GM06990 (cell line): ENCODE results near the gene AQP7.
"Not testable (repeated sequence)": the region's sequence is repeated elsewhere in the genome, so short reads cannot be mapped to it uniquely, and the experiment has no call there.

Experiments used
- DNase-seq: peaks from one replicate; pipeline ENCODE4 v3.0.0-alpha.2; 2011; ENCODE audit not compliant: insufficient read length; ENCODE audit errors: extremely low read depth
- H3K27me3 ChIP-seq: replicated peaks from 2 replicates; pipeline ENCODE4 v1.6.0; 2011; ENCODE audit warnings: low read length; ENCODE audit not compliant: control insufficient read depth, insufficient read depth
- H3K36me3 ChIP-seq: 2 replicates; pipeline ENCODE4 v1.5.1; 2011; ENCODE audit warnings: low read length; ENCODE audit not compliant: control insufficient read depth, insufficient read depth
- H3K4me3 ChIP-seq: replicated peaks from 2 replicates; pipeline ENCODE4 v1.5.1; 2011; ENCODE audit warnings: low read depth, mild to moderate bottlenecking, control low read depth, low read length
- TF ChIP-seq, protein P1 (sequence below): IDR thresholded peaks from 2 replicates; pipeline ENCODE4 v1.5.1; 2011; ENCODE audit warnings: low read length, control low read depth, mild to moderate bottlenecking, inconsistent platforms; ENCODE audit not compliant: insufficient read depth, poor library complexity, severe bottlenecking

AQP7 gene

DNA sequence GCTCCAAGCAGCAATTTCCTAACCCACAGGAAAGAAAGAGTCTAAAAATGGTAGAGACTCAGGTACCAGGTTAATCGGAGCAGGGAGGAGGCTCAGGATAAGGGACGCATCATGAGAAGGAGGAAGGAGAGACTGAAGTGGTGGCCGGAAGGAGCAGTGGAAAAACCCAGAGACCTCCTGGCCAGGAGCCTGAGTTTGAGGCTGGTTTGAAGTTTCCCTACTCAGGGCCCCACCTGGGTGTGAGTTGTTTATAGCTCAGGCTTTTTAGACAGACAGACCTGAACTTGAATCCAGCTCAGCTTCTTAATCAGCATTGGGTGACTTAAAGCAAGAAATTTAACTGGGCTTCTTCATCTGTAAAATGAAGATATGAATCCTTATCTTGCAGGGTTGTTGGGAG is 11.9 kb upstream of the AQP7 start:
- Histone ChIP-seq H3K36me3 (no peaks in the 10 kb centered on the region), H3K4me3 (no peak overlapping the region), H3K27me3 (peaks cover 2% of the 10 kb centered on the region; the same call in 1 of the 2 replicates)
- no peak for DNase-seq
- TF ChIP-seq, protein P1, sequence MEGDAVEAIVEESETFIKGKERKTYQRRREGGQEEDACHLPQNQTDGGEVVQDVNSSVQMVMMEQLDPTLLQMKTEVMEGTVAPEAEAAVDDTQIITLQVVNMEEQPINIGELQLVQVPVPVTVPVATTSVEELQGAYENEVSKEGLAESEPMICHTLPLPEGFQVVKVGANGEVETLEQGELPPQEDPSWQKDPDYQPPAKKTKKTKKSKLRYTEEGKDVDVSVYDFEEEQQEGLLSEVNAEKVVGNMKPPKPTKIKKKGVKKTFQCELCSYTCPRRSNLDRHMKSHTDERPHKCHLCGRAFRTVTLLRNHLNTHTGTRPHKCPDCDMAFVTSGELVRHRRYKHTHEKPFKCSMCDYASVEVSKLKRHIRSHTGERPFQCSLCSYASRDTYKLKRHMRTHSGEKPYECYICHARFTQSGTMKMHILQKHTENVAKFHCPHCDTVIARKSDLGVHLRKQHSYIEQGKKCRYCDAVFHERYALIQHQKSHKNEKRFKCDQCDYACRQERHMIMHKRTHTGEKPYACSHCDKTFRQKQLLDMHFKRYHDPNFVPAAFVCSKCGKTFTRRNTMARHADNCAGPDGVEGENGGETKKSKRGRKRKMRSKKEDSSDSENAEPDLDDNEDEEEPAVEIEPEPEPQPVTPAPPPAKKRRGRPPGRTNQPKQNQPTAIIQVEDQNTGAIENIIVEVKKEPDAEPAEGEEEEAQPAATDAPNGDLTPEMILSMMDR, result no peak

DNA sequence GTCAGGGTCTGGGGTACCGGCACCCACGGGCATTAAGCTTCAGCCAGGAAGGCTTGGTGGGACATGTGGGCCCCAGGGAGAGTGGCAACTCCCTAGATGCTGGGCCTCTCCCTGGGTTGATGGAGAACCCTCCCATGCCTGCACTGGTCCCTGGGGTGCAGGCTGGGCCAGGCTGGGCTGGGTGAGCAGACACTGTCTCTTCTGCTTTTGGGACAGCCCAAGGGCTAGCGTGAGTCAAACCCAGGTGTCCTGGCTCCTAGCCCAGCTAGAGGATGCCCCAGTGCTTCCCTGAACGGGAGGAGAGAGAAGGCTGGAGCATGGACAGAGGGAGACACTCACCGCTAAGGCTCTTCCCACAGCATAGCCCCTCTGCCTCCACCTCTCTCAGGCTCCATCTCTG is 5.7 kb upstream of the AQP7 start:
- TF ChIP-seq, protein P1, result no peak

DNA sequence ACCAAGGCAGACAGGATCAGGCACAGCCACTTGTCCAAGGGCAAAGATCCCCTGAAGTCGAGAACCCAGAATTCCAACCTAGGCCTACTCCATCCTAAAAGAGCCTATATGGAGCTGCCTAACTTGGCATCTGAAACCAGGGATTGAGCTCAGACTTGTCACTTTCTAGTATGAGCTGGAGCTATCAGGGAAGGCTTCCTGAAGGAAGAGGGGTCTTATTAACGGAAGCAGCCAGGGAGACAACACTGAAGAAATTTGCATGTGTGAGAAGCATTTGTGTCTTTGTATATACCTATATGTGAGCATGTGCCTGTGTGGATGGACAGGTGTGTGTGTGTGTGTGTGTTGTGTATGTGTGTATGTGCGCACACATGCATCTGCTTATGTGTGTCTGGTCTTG is 4.7 kb upstream of the AQP7 start:
- TF ChIP-seq, protein P1, result no peak
- H3K36me3 ChIP-seq, result no peaks in the 10 kb centered on the region
- no peaks in the 10 kb centered on the region; the same call in 1 of the 2 replicates for H3K27me3 ChIP-seq
- H3K4me3 ChIP-seq, result no peak overlapping the region
- no peak for DNase-seq

More for the DNA sequence above, 5.7 kb upstream of the AQP7 start:
- H3K27me3 ChIP-seq, result no peaks in the 10 kb centered on the region; the same call in 1 of the 2 replicates
- H3K4me3 ChIP-seq, result no peak overlapping the region
- no peaks in the 10 kb centered on the region for H3K36me3 ChIP-seq
- no peak for DNase-seq

DNA sequence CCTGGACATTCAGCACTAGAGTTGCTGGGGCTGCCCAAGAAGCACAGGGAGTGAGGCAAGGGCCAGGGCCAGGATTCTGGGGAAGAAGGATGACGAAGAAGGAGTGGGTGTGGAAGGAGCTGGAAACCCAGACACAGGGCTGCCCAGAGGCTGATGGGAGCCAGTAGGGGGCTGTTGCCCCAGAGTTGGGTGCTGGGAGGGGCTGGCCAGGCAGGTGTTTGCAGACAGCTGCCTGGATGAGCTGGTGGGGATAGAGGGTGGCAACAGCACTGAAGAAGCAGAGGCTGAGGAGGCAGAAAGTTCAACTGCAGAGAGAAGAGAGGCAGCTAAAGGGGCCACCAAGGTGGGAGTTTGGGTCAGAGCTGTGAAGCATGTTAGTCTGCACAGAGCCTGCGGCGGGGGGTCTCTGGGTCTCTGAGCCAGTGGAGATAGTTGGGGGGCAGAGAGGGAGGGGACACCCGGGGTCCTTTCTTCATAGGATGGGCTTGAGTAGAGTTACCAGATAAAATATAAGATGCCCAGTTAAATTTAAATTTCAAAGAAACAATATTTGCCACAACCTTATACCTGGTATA is 2.5 kb upstream of the AQP7 start:
- no peaks in the 10 kb centered on the region; the same call in 1 of the 2 replicates for H3K27me3 ChIP-seq
- TF ChIP-seq, protein P1, result no peak
- DNase-seq, result no peak
- H3K4me3 ChIP-seq, result no peak overlapping the region
- H3K36me3 ChIP-seq, result no peaks in the 10 kb centered on the region

DNA sequence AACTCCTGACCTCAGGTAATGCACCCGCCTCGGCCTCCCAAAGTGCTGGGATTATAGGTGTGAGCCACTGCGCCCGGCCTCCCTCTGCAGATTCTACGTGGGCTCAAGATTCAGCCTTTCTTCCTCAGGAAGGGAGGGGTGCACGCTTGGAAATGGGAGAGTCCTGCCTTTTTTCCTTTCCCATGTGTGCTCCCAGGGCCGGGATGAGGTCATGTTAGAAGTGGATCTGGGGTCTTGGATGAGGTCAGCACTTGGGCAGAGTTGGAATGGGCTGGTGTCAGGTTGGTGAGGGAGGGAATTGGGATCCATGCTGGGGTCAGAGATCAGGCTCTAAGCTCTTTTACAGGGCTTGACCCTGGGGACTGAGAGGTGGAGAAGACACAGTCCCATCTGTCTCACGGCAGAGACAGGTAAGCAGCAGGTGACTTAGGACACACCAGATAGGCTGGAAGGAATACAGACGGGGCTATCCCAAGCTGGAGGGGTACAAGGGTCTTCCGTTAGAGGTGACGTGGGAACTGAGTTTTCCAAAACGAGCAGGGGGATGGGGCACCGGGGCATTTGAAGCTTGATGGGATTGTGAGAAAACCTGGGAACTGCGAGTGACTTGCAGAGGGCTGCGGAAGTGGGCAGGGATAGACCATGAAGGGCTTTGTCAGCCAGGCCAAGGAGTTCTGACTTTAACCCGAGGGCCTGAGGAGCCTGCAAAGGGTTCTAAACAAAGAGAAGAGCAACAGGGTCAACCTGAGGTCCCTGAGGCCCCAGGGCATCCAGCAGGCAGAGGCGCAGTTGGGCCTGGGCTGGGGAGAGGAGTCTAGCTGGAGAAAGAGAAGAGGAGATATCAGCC is 1.8 kb upstream of the AQP7 start:
- TF ChIP-seq, protein P1, result no peak

DNA sequence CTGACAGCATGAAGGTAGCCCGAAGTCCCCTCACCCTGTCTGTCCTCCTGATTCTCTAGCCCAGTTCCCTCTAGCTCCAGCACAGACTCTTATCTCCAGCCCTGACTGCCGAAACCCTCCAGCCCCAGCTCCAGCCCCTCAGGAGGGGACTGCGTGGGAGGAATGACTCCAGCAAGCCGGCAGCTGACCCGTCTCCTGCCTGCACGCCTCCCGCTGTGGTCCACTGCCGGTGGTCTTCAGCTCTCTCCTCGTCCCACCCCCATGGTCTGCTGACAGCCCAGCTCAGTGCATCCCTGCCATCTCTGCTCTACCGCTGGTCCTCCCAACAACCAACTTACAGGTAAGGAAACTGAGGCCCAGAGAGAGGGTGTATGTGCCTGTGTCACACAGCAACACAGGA is 559 bp downstream of the AQP7 start:
- H3K4me3 ChIP-seq, H3K27me3 ChIP-seq, DNase-seq, H3K36me3 ChIP-seq: not testable (repeated sequence)

More for the DNA sequence above, 1.8 kb upstream of the AQP7 start:
- Histone ChIP-seq H3K4me3 (no peak overlapping the region), H3K27me3 (no peaks in the 10 kb centered on the region; the same call in 1 of the 2 replicates), H3K36me3 (no peaks in the 10 kb centered on the region)
- no peak for DNase-seq

DNA sequence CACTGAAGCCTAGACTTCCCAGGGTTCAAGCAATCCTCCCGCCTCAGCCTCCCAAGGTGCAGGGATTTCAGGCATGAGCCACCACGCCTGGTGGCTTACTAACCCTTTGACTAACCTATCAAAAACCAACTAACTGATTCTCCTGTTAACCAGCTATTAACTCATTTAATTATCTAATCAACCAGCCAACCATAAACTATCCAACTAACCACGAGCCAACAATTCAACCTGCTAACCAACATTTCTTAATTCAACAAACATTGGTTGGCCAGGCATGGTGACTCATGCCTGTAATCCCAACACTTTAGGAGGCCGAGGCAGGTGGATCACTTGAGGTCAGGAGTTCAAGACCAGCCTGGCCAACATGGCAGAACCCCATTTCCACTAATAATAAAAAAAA is 3.3 kb downstream of the AQP7 start:
- H3K4me3 ChIP-seq, H3K36me3 ChIP-seq, H3K27me3 ChIP-seq, DNase-seq: not testable (repeated sequence)

DNA sequence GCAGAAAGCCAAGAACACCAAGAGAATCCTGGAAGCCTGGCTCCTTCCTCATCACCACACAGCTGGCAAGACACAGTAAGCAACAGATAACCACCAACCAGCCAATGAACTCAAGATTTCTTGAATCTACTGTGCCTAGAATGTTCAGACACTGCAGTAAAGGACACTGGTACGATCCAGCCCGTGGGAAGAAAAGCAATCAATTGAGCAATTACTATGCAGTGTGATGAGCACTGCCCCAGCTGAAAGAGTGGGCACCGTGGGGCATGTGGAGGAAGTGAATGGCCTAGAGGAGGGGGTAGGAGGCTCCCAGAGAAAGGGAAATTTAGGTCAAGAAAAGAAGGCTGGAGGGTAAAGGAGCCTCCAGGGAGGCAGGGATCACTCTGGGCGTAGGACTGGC is 4.6 kb downstream of the AQP7 start:
- H3K27me3 ChIP-seq, H3K4me3 ChIP-seq, H3K36me3 ChIP-seq, DNase-seq: not testable (repeated sequence)
